ENCODE data around the gene PRKG1.

DNA sequence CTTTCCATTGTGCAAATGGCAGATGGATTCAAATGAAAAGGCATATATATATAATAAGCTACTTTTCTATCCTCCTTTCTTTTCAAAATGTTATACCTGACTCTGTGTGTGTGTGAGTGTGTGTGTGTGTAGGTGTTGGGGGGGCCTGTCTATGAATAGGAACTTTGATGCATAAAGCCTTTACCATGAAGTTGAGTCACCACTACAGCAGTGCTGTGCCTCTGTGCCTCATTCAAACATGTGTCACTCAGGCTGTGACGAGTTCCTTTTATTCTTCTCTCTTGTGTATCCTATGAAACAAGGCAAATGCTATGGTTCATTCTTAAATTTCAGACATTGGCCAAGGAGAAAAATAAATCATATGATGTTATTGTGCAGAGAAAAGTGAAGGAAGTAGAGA lies 1187.1 kb downstream of the PRKG1 start:
- TF ChIP-seq, protein P1, sequence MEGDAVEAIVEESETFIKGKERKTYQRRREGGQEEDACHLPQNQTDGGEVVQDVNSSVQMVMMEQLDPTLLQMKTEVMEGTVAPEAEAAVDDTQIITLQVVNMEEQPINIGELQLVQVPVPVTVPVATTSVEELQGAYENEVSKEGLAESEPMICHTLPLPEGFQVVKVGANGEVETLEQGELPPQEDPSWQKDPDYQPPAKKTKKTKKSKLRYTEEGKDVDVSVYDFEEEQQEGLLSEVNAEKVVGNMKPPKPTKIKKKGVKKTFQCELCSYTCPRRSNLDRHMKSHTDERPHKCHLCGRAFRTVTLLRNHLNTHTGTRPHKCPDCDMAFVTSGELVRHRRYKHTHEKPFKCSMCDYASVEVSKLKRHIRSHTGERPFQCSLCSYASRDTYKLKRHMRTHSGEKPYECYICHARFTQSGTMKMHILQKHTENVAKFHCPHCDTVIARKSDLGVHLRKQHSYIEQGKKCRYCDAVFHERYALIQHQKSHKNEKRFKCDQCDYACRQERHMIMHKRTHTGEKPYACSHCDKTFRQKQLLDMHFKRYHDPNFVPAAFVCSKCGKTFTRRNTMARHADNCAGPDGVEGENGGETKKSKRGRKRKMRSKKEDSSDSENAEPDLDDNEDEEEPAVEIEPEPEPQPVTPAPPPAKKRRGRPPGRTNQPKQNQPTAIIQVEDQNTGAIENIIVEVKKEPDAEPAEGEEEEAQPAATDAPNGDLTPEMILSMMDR (IDR thresholded peaks at IDR 0.05; ENCODE audit: low read depth, low read length, missing input control) = no peak
- TF ChIP-seq, protein P2, sequence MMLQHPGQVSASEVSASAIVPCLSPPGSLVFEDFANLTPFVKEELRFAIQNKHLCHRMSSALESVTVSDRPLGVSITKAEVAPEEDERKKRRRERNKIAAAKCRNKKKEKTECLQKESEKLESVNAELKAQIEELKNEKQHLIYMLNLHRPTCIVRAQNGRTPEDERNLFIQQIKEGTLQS (IDR thresholded peaks at IDR 0.05) = no peak
- TF ChIP-seq TAF1 (conservative IDR thresholded peaks at IDR 0.05) (no peak), HNF4G (IDR thresholded peaks at IDR 0.05) (no peak), YY1 (IDR thresholded peaks at IDR 0.05) (no peak), FOXA1 (IDR thresholded peaks at IDR 0.05) (no peak), RAD21 (IDR thresholded peaks at IDR 0.05) (no peak), SP1 (IDR thresholded peaks at IDR 0.05) (no peak), JUND (IDR thresholded peaks at IDR 0.05) (no peak), EGR1 (IDR thresholded peaks at IDR 0.05; ENCODE audit: low read depth in 2 of 2) (no peak), GABPA (IDR thresholded peaks at IDR 0.05 in 1 of 2, conservative IDR thresholded peaks at IDR 0.05 in 1 of 2) (no peak)
- TF ChIP-seq, protein P3, sequence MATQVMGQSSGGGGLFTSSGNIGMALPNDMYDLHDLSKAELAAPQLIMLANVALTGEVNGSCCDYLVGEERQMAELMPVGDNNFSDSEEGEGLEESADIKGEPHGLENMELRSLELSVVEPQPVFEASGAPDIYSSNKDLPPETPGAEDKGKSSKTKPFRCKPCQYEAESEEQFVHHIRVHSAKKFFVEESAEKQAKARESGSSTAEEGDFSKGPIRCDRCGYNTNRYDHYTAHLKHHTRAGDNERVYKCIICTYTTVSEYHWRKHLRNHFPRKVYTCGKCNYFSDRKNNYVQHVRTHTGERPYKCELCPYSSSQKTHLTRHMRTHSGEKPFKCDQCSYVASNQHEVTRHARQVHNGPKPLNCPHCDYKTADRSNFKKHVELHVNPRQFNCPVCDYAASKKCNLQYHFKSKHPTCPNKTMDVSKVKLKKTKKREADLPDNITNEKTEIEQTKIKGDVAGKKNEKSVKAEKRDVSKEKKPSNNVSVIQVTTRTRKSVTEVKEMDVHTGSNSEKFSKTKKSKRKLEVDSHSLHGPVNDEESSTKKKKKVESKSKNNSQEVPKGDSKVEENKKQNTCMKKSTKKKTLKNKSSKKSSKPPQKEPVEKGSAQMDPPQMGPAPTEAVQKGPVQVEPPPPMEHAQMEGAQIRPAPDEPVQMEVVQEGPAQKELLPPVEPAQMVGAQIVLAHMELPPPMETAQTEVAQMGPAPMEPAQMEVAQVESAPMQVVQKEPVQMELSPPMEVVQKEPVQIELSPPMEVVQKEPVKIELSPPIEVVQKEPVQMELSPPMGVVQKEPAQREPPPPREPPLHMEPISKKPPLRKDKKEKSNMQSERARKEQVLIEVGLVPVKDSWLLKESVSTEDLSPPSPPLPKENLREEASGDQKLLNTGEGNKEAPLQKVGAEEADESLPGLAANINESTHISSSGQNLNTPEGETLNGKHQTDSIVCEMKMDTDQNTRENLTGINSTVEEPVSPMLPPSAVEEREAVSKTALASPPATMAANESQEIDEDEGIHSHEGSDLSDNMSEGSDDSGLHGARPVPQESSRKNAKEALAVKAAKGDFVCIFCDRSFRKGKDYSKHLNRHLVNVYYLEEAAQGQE (IDR thresholded peaks at IDR 0.05) = no peak
- TF ChIP-seq, protein P4, sequence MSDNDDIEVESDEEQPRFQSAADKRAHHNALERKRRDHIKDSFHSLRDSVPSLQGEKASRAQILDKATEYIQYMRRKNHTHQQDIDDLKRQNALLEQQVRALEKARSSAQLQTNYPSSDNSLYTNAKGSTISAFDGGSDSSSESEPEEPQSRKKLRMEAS (IDR thresholded peaks at IDR 0.05) = no peak
